Neuronal stem cell (in vitro differentiated cells): ENCODE results near the gene WSCD2.

Experiments
- DNase-seq: peaks from one replicate; pipeline ENCODE4 v3.0.0-alpha.2; 2013; ENCODE audit warnings: low spot score
- H2AFZ ChIP-seq: one replicate; pipeline ENCODE4 v1.6.1; 2013; ENCODE audit warnings: mild to moderate bottlenecking, low read length, inconsistent platforms
- H2AK5ac ChIP-seq: 2 replicates; pipeline ENCODE4 v1.6.1; 2013; ENCODE audit warnings: low read depth, mild to moderate bottlenecking, inconsistent platforms, low read length, moderate library complexity, mixed read lengths
- H2BK120ac ChIP-seq: 2 replicates; pipeline ENCODE4 v1.6.1; 2013; ENCODE audit warnings: low read depth, mild to moderate bottlenecking, inconsistent platforms, low read length, moderate library complexity, mixed read lengths
- H2BK12ac ChIP-seq: one replicate; pipeline ENCODE4 v1.6.1; 2013; ENCODE audit warnings: low read length, inconsistent platforms
- H2BK15ac ChIP-seq: 2 replicates; pipeline ENCODE4 v1.6.1; 2013; ENCODE audit warnings: mild to moderate bottlenecking, low read length, inconsistent platforms, mixed read lengths
- H2BK5ac ChIP-seq: one replicate; pipeline ENCODE4 v1.6.1; 2013; ENCODE audit warnings: inconsistent platforms, mild to moderate bottlenecking, low read length, moderate library complexity
- H3K14ac ChIP-seq: one replicate; pipeline ENCODE4 v1.6.1; 2013; ENCODE audit warnings: low read length, inconsistent platforms
- H3K18ac ChIP-seq: 2 replicates; pipeline ENCODE4 v1.6.1; 2013; ENCODE audit warnings: low read length, inconsistent platforms
- H3K23ac ChIP-seq: 2 replicates; pipeline ENCODE4 v1.6.1; 2013; ENCODE audit warnings: low read depth, mild to moderate bottlenecking, mixed read lengths, low read length, inconsistent platforms; ENCODE audit not compliant: poor library complexity
- H3K27ac ChIP-seq: replicated peaks from 3 replicates; pipeline ENCODE4 v1.5.1; 2013; ENCODE audit warnings: low read length, inconsistent platforms
- H3K27me3 ChIP-seq, 3 experiments: 2 replicates each; pipeline ENCODE4 v1.6.1; 2013; ENCODE audit warnings: low read length in 3 of 3, mild to moderate bottlenecking in 2 of 3, inconsistent platforms in 1 of 3, low read depth in 1 of 3, mixed read lengths in 1 of 3, moderate library complexity in 1 of 3; ENCODE audit not compliant: control insufficient read depth in 3 of 3, insufficient read depth in 3 of 3
- H3K36me3 ChIP-seq, 2 donors: replicated peaks in 1 of 2; 2 replicates each; pipeline ENCODE4 v1.6.1; 2013; ENCODE audit warnings: low read length in 2 of 2; ENCODE audit not compliant: control insufficient read depth in 2 of 2, insufficient read depth in 2 of 2
- H3K4ac ChIP-seq: 2 replicates; pipeline ENCODE4 v1.6.1; 2013; ENCODE audit warnings: inconsistent platforms, mild to moderate bottlenecking, low read length, moderate library complexity
- H3K4me1 ChIP-seq, 2 donors: 1 replicate in 1 of 2; 2 replicates in 1 of 2; pipeline ENCODE4 v1.6.1; 2013; ENCODE audit warnings: low read length in 2 of 2, low read depth in 1 of 2; ENCODE audit not compliant: control insufficient read depth in 2 of 2, insufficient read depth in 1 of 2
- H3K4me2 ChIP-seq: one replicate; pipeline ENCODE4 v1.6.1; 2013; ENCODE audit warnings: mild to moderate bottlenecking, low read length, inconsistent platforms; ENCODE audit not compliant: insufficient read depth, poor library complexity, severe bottlenecking
- H3K4me3 ChIP-seq, 2 donors: 2 replicates each; pipeline ENCODE4 v1.5.1; 2013; ENCODE audit warnings: low read length in 2 of 2, mild to moderate bottlenecking in 2 of 2, inconsistent platforms in 1 of 2, moderate library complexity in 1 of 2
- H3K79me1 ChIP-seq: one replicate; pipeline ENCODE4 v1.6.1; 2013; ENCODE audit warnings: low read depth, mild to moderate bottlenecking, inconsistent platforms, low read length, moderate library complexity
- H3K9ac ChIP-seq: one replicate; pipeline ENCODE4 v1.6.1; 2013; ENCODE audit warnings: mild to moderate bottlenecking, low read depth, low read length, inconsistent platforms; ENCODE audit not compliant: poor library complexity
- H3K9me3 ChIP-seq, 2 donors: replicated peaks in 1 of 2; 2 replicates each; pipeline versions ENCODE3 to v1.6.1; 2013; ENCODE audit warnings: low read length in 2 of 2, mild to moderate bottlenecking in 2 of 2, inconsistent platforms in 1 of 2, low read depth in 1 of 2, mixed read lengths in 1 of 2, moderate library complexity in 1 of 2; ENCODE audit not compliant: control insufficient read depth in 2 of 2, insufficient read depth in 1 of 2
- H4K8ac ChIP-seq: one replicate; pipeline ENCODE4 v1.6.1; 2013; ENCODE audit warnings: low read depth, mild to moderate bottlenecking, inconsistent platforms, low read length, moderate library complexity
- H4K91ac ChIP-seq: one replicate; pipeline ENCODE4 v1.6.1; 2013; ENCODE audit warnings: low read length, low read depth, mild to moderate bottlenecking, inconsistent platforms; ENCODE audit not compliant: poor library complexity
- WGBS, 2 donors: extraction: QIAGEN DNeasy Blood & Tissue Kit; methylation state at CpG; one replicate each; pipeline ENCODE4 v1.1.7; 2013; ENCODE audit warnings: missing lambda C conversion rate in 2 of 2, mixed read lengths in 1 of 2; ENCODE audit not compliant: insufficient read length in 2 of 2, insufficient replicate concordance in 1 of 2; ENCODE audit errors: extremely low coverage in 2 of 2; 5-methylcytosine and 5-hydroxymethylcytosine counted together

Gene WSCD2

GRCh38 chr12:108144080-108144479 lies 15.0 kb downstream of the WSCD2 start:
- no peak overlapping the region for H3K4me2 ChIP-seq
- H3K9me3 ChIP-seq = no peaks in the 10 kb centered on the region
- H3K79me1 ChIP-seq = no peaks in the 10 kb centered on the region
- H4K91ac ChIP-seq = no peak overlapping the region
- H3K9ac ChIP-seq = no peak overlapping the region
- H2BK5ac ChIP-seq = peak overlapping the region; percentile 17
- no peak overlapping the region for H3K23ac ChIP-seq
- H3K4me3 ChIP-seq = no peak overlapping the region
- no peak overlapping the region for H2BK12ac ChIP-seq
- H2AK5ac ChIP-seq = no peak overlapping the region
- H4K8ac ChIP-seq = no peak overlapping the region
- H2BK120ac ChIP-seq = no peak overlapping the region
- no peak overlapping the region for H3K4ac ChIP-seq
- WGBS, 2 donors = no CpG with 5 or more reads among the region's 8 CpGs
- no peak for DNase-seq
- no peaks in the 10 kb centered on the region for H3K27me3 ChIP-seq
- no peak overlapping the region for H3K27ac ChIP-seq
- no peak overlapping the region for H2BK15ac ChIP-seq
- no peaks in the 10 kb centered on the region for H3K36me3 ChIP-seq
- H3K14ac ChIP-seq = no peak overlapping the region
- H3K4me1 ChIP-seq = peaks cover 0 to 10% of the 10 kb centered on the region in 2 donors
- no peak overlapping the region for H3K18ac ChIP-seq
- H2AFZ ChIP-seq = no peak overlapping the region

GRCh38 chr12:108145011-108145410 lies 15.9 kb downstream of the WSCD2 start:
- Histone ChIP-seq H3K27me3 (no peaks in the 10 kb centered on the region), H3K9ac (no peak overlapping the region), H3K23ac (no peak overlapping the region), H4K91ac (no peak overlapping the region), H3K14ac (no peak overlapping the region), H2AFZ (no peak overlapping the region), H3K27ac (no peak overlapping the region), H3K36me3 (no peaks in the 10 kb centered on the region), H3K79me1 (no peaks in the 10 kb centered on the region), H3K4me2 (no peak overlapping the region), H2BK12ac (no peak overlapping the region), H2BK5ac (no peak overlapping the region), H2AK5ac (no peak overlapping the region), H4K8ac (no peak overlapping the region), H2BK120ac (no peak overlapping the region), H2BK15ac (no peak overlapping the region), H3K9me3 (no peaks in the 10 kb centered on the region), H3K4me3 (no peak overlapping the region), H3K18ac (no peak overlapping the region), H3K4ac (no peak overlapping the region), H3K4me1 (peaks cover 0 to 10% of the 10 kb centered on the region in 2 donors)
- no peak for DNase-seq
- WGBS, 2 donors = no CpG with 5 or more reads among the region's 2 CpGs

- Histone ChIP-seq H2BK12ac (no peak overlapping the region), H2BK120ac (no peak overlapping the region), H3K4me3 (no peak overlapping the region), H4K8ac (no peak overlapping the region), H2BK5ac (no peak overlapping the region), H3K14ac (no peak overlapping the region), H2AK5ac (no peak overlapping the region), H3K27ac (no peak overlapping the region), H2AFZ (no peak overlapping the region), H3K4ac (no peak overlapping the region), H3K4me2 (no peak overlapping the region), H3K23ac (no peak overlapping the region), H3K9ac (no peak overlapping the region), H3K4me1 (peaks cover 0 to 5% of the 10 kb centered on the region in 2 donors), H3K36me3 (no peaks in the 10 kb centered on the region), H3K27me3 (no peaks in the 10 kb centered on the region), H2BK15ac (no peak overlapping the region), H3K18ac (no peak overlapping the region), H4K91ac (no peak overlapping the region), H3K79me1 (no peaks in the 10 kb centered on the region), H3K9me3 (no peaks in the 10 kb centered on the region)
- WGBS, 2 donors = no CpG with 5 or more reads among the region's 6 CpGs
- DNase-seq = no peak
These were observed 17.2 kb downstream of the WSCD2 start for GRCh38 chr12:108146035-108146893.

- Histone ChIP-seq H3K14ac (no peak overlapping the region), H3K18ac (peak overlapping the region; percentile 46), H2AFZ (no peak overlapping the region), H3K4me3 (no peak overlapping the region), H3K9ac (no peak overlapping the region), H2BK120ac (no peak overlapping the region), H3K36me3 (no peaks in the 10 kb centered on the region), H3K9me3 (no peaks in the 10 kb centered on the region), H2BK12ac (no peak overlapping the region), H3K23ac (no peak overlapping the region), H4K8ac (no peak overlapping the region), H3K79me1 (no peaks in the 10 kb centered on the region), H2BK15ac (no peak overlapping the region), H2BK5ac (no peak overlapping the region), H3K4me2 (no peak overlapping the region), H3K27ac (no peak overlapping the region), H3K4me1 (peaks cover 0 to 4% of the 10 kb centered on the region in 2 donors), H3K27me3 (no peaks in the 10 kb centered on the region), H3K4ac (no peak overlapping the region), H2AK5ac (no peak overlapping the region), H4K91ac (no peak overlapping the region)
- WGBS, 2 donors = no CpG with 5 or more reads among the region's 5 CpGs
- no peak for DNase-seq
These were observed 18.2 kb downstream of the WSCD2 start for GRCh38 chr12:108147279-108147678.
